ENCODE measurements around the gene KIF23.

DNA sequence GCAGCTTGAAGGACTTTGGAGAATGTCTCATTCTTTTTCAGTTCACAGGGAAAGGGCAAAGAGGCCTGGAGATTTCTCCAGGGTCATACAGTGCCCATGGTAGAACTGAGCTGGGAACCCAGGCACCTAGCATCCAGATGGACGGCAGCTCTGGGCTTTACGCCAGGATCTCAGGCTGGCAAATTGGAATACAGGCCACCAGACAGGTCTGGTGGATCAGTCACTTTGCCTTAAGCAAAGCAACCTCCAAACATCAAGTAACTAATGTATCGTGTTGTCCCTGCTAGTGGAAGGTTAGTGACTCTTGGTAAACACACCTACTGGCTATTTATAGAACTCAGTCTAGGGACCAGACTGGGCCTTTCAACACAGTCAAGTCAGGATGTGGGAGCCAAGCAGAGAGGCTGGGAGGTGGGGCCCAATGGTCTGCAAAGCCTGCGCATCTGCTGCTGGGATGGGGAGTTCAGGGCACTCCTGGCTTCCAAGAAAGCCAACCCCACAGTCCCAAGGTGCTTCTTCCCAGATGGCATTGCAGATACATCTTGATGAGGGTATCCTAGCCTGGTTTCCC lies 68.6 kb downstream of the KIF23 start:
- TF ChIP-seq, protein P1, sequence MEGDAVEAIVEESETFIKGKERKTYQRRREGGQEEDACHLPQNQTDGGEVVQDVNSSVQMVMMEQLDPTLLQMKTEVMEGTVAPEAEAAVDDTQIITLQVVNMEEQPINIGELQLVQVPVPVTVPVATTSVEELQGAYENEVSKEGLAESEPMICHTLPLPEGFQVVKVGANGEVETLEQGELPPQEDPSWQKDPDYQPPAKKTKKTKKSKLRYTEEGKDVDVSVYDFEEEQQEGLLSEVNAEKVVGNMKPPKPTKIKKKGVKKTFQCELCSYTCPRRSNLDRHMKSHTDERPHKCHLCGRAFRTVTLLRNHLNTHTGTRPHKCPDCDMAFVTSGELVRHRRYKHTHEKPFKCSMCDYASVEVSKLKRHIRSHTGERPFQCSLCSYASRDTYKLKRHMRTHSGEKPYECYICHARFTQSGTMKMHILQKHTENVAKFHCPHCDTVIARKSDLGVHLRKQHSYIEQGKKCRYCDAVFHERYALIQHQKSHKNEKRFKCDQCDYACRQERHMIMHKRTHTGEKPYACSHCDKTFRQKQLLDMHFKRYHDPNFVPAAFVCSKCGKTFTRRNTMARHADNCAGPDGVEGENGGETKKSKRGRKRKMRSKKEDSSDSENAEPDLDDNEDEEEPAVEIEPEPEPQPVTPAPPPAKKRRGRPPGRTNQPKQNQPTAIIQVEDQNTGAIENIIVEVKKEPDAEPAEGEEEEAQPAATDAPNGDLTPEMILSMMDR (IDR thresholded peaks at IDR 0.05), result no peak
- TF ChIP-seq POLR2A (IDR thresholded peaks at IDR 0.05), result no peak
